ENCODE measurements around the gene SATL1.
"Not testable (repeated sequence)": the region's sequence is repeated elsewhere in the genome, so short reads cannot be mapped to it uniquely, and the experiment has no call there.

SATL1 gene

DNA sequence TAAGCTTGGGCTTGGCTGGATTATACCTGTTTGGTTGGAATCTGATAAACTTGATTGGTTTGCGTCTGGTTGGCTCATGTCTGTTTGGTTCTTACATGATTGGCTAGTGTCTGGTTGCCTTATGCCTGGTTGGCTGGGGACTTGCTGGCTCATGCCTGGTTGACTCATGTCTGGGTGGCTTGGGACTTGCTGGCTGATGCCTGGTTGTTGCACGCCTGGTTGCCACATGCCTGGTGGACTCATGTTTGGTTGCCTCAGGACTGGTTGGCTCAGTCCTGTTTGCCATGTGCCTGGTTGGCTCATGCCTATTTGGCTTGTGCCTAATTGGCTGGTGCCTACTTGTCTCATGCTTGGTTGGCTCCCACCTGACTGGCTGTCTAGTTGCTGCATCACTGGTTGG lies 135.4 kb downstream of the SATL1 start:
- no peak for DNase-seq (ENCODE audit: low read depth)

DNA sequence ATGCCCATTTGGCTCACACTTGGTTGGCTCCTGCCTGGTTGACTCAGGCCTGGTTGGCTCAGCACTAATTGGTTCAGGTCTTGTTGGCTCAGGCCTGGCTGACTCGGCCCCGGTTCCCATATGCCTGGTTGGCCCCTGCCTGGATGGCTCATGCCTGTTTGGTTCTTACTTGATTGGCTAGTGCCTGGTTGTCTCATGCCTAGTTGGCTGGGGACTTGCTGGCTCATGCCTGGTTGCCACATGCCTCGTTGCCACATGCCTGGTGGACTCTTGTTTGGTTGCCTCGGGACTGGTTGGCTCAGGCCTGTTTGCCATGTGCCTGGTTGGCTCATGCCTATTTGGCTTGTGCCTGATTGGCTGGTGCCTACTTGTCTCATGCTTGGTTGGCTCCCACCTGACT lies 136.2 kb downstream of the SATL1 start:
- DNase-seq (ENCODE audit: low read depth): no peak

DNA sequence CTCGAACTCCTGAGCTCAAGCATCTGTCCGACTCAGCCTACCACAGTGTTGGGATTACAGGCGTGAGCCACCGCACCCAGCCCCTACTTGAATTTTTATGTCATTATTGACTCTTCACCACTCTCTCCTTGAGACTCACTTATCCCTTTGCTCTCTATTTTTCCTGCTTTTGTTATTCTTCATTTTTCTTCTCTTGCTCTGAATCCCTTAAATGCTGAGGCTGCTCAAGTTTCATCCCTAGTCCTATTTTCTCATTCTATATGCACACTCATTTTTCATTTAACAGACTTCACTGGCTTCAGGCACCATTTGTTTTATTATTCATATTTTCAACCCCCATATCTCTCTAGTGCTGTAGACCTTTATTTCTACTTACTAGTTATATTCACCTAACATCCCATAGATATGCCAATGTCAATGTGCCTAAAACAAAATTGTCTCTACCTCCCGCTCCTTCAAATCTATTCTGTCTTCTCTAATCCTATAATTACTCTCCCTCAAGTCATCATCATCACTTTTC lies 154.2 kb downstream of the SATL1 start:
- no peak for DNase-seq (ENCODE audit: low read depth)

DNA sequence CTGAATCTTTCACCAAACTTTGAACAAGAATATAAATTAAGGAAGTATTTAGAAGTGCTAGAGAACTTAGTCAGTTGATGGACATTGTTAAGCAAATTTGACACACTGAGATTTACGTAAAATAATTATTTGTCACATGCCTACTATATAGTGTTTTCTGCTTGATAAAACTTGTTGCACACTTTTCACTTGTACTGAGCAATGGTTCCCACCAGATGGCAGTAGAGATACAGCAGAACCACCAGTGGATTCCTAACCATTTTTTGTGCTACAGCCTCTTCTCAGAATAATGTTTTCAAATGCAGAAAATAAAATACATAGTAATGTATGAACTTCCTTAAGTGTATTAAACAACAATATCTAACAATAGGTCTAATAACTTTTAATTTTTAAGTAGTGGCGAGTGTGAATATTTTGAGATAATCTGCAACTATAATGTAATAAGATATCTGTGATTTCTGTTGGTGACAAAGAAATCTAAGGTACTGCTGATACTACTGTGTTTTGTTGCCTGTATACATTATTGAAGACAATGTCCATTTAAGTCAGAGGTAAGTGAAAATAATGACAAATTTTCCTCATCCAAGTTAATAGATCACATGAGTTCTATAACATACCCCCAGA lies 158.7 kb downstream of the SATL1 start:
- no peak for DNase-seq (ENCODE audit: low read depth)

DNA sequence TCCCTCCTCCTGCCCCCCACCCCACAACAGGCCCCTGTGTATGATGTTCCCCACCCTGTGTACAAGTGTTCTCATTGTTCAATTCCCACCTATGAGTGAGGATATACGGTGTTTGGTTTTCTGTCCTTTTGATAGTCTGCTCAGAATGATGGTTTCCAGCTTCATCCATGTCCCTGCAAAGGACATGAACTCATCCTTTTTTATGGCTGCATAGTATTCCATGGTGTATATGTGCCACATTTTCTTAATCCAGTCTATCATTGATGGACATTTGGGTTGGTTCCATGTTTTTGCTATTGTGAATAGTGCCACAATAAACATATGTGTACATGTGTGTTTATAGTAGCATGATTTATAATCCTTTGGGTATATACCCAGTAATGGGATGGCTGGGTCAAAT lies 166.3 kb downstream of the SATL1 start:
- DNase-seq (ENCODE audit: low read depth): not testable (repeated sequence)

DNA sequence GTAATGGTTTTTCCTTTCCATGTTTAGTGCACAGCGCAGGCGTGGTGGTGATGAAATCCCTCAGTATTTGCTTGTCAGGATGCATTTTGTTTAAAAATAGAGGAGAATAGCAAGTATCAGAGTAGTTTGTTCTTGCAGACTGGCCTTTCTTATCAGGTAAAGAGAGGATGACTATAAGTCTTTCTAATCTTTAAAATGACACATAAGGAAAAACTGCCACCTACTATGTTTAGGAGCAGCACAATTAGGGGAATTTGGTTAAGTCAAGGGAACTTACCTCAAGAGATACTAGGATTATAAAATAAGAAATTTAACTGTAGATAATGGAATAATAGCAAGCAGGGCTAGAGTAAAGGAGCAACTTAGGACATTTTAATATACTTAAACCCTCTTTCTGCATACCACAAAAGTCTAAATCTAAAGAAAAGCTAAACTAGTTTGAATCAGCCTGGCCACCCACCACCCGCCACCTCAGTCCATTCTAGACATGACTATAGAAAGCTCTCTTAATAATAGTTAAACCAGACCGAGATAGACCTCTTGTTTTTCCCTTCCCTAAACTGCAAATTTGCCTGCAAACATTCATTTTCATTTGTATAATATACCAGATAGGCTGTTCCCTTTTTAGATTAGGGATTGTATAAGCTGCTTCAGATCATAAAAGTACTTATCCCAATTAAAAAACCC lies 177.9 kb downstream of the SATL1 start:
- DNase-seq (ENCODE audit: low read depth): no peak

DNA sequence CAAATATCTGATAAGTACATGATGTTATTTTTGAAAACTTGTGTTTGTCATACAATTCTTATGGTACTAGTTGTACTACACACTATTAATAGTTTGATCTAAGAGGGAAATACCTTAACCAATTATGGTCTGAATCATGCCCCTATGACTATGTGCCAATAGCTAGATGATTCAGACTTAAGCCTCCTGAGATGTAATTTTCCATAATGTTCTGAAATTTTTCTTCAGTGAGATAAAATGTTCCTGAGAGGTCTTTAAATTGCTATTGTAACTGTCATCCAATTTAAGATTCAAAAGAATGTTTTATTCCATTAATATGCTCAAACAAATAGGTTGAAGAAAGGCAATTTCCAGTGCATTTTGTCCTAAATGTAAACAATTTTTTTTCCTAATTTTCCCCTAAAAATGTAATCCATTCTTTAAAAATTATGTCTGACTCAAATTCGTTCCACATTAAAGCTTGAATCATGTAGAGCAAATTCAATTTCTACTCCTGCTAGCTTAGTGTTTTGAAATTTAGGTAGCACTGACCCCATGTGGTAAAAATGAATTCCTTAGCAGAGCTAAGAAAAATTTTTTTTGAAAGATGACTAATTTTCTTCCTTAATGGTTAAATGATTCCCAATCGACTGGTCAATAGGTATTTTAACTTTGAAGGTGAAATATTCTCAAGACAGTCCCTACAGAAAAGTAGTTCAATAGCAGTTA lies 190.8 kb downstream of the SATL1 start:
- no peak for DNase-seq (ENCODE audit: low read depth)

DNA sequence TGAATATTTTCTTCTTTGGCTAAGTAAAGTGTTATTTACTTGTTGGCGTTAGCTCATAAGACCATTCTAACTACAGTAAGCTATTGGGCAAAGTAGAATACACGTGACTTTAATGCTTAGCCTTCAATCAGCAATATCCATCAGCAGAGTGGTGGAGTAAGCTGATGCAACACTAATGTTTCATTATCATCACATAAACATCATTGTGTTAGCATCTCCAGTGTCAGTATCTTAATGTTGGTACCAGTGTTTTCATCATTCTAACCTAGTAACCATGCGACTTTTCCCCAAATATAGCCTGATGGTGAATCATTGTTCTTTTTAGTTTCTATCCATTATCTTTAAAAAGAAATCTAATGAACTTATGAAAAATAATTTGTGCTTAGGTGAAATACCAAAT lies 191.4 kb downstream of the SATL1 start:
- no peak for DNase-seq (ENCODE audit: low read depth)

DNA sequence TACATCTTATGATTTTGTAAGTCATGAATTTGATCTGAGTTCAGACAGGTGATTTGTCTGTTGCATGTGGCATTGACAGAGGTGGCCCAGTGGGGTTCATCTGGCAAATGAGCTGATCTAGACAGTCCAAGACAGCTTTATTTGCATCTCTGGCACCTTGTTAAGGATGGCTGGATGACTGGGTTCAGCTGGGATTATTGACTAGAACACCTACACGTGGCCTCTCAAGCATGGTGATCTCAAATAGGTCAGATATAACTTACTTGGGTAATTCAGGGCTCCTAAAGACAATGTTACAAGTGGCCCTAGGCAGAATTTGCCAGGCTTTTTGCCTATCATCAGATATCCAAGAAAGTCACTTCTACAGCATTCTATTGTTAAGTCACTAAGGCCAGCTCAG lies 192.0 kb downstream of the SATL1 start:
- DNase-seq (ENCODE audit: low read depth): no peak
